Nucleus accumbens (tissue), 56 donors: ENCODE data around the gene ZPBP.
"Not testable (repeated sequence)": the region's sequence is repeated elsewhere in the genome, so short reads cannot be mapped to it uniquely, and the experiment has no call there.

Source experiments
- DNase-seq, 56 donors: peaks; one replicate each; lab custom pipeline; 2025; lab: John Stamatoyannopoulos, UW

Gene ZPBP

DNA sequence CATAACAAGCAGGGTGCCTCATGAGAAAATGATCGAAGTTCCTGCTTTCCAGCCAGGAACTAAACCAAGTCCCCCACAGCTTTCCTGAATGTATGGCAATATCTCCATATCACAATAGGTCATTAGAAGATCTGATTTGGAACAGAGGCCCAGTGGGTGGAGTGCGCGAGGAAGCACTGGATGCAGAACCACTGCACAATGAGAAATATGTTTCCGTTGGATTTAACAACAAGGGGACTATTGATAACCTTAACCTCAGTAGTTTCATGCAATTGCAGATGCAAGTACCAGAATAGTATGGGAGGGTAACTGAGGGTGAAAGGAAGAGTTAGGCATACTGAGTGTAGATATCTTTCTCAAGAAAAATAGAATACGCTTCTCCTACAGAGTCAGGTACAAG lies 45.3 kb downstream of the ZPBP start:
- no peak for DNase-seq

DNA sequence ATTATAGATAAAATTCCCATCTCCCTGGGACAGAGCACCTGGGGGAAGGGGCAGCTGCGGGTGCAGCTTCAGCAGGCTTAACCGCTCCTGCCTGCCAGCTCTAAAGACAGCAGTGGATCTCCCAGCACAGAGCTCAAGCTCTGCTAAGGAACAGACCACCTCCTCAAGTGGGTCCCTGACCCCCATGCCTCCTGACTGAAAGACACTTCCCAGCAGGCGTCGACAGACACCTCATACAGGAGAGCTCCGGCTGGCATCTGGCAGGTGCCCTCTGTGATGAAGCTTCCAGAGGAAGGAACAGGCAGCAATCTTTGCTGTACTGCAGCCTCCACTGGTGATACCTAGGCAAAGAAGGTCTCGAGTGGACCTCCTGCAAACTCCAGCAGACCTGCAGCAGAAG lies 51.9 kb downstream of the ZPBP start:
- DNase-seq: not testable (repeated sequence)

DNA sequence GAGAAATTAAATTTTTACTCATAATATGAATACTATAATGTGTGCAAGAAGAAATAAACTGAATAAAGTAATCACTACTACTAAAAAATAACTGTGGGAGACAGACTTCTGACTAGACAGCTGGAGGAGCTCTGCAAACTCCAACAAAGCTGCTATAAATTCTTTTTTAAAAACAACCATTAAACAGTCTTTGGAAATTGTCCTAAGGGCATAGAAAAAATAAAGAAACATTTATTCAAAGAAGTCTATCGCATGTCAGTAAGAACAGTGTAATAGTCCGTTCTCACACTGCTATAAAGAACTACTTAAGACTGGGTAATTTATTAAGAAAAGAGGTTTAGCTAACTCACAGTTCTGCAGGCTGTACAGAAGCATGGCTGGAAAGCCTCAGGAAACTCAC lies 56.0 kb downstream of the ZPBP start:
- no peak for DNase-seq

DNA sequence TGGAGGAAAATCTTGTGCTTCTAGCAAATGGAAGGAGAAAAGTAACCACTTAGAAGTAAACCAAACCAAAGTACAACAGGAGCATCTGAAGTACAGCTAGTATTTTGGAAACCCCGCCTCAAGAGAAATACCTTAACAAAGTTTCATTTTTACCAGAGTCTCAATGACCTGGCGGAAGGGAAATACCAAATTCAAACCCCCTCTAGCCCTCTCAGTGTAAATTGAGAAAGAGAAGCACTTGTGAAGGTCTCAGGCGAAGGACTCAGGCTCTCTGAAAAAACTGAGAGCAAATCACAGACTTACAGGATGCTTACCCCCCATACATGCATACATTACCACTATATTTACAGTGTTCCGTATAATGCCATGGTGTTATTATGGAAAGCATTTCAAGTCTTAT lies 70.1 kb downstream of the ZPBP start:
- DNase-seq: no peak

DNA sequence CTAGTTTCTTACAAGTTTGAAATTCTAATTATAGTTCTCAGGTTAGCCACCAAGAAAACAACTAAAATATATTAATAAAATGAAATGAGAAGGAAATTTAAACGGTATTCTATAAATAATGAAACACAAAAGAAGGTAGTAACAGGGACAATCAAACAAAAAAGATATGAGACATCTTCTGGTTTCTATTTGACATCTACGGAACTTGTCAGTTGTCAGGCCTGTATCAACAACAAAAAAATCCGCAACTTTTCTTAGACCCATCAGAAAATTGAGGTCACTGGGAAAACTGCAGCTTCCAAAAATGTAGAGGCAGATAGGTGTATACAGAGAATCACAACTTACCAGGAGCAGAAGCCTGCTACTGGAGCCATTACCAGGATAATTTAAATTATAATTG lies 70.6 kb downstream of the ZPBP start:
- no peak for DNase-seq

DNA sequence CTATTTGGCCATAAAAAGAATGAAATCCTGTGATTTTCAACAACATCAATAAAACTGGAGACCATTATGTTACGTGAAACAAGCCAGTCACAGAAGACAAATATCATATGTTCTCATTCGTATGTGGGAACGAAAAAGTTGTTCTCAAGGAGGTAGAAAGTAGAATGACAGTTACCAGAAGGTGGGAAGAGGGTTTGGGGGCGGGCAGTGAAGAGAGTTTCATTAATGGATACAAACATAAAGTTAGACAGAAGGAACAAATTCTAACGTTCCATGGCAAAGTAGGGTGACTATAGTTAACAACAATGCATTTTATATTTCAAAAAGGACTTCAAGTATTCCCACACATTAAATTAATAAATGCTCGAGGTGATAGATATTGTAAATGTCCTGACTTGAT lies 97.4 kb downstream of the ZPBP start:
- DNase-seq: peak in 2 of 56 donors; percentile 2 to 7

DNA sequence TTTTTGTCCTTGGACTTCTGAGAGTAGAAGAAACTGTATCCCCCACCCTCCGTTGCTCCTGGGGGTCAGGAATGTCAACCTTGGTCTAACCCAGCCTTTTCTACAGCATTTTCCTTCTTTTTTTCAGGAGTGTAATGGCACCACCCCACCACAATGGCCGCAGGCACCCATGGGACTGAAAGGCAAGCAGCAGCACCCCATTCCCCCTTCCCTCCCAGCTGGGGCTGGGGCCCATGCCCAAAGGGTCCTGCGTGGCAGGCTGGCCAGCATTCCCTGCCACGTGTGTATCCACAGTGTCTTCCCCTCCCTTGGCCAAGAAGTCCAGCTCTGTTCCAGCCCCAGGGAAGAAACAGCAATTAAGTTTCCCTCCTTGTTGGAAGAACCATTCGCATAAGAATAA lies 106.9 kb downstream of the ZPBP start:
- DNase-seq: no peak

DNA sequence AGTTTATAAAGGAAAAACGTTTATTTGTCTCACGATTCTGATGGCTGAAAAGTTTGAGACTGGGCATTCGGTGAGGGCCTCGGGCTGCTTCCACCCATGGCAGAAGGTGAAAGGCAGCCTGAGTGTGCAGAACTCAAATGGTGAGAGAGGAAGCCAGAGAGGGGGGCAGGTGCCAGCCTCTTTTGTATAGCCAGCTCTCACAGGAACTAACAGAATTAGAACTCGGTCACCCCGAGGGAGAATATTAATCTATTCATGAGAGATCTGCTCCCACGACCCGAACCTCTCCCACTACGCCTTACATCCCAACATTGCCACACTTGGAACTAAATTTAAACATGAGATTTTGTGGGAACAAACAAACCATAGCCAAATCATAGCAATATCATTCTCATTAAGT lies 112.6 kb downstream of the ZPBP start:
- no peak for DNase-seq

DNA sequence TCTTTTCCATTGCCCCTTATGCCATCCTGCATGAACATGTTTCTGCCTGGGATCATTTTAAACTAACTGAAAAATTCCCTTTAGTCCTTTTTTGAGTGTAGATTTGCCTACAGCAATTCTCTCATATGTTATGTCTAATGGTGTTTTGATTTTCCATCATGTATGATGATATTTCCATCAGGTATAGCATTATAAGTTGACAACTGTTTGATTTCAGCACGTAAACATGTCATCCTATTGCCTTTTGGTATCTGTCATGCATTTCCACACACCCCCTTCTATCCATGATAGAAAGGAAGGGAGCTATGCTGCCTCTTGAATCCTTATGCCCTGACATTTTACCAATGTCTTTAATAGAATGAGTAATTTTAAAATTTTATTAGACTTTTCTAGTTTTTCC lies 116.8 kb downstream of the ZPBP start:
- no peak for DNase-seq

DNA sequence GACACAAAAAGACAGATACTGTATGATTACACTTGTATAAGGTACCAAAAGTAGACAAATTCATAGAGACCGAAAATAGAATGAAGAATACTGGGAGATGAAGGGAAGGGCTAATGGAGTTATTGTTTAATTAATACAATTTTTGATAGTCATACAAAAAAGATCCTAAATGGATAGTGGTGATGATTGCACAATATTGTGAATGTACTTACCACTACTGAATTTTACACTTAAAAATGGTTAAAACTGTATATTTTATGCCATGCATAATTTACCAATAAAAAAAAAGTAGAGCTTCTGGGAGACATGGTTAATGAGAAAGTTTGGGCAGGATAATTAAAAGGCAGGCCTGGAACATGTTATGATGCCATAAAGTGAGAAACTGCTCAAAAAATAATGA lies 119.0 kb downstream of the ZPBP start:
- no peak for DNase-seq

DNA sequence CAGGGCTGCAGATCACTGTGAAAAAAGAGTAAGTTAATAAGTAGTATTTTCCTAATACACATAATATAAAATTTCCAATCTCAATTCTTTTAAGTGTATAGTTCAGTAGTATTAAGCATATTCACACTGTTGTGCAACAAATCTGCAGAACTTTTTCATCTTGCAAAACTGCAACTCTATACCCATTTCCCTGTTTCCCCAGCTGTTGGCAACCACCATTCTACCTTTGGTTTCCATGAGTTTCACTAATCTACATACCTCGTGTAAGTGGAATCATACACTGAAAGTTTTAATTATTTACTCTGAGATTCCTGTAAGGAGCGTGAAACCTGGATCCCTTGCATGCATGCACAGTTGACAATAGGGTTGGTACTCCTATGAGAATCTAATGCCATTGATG lies 155.4 kb downstream of the ZPBP start:
- DNase-seq: no peak

DNA sequence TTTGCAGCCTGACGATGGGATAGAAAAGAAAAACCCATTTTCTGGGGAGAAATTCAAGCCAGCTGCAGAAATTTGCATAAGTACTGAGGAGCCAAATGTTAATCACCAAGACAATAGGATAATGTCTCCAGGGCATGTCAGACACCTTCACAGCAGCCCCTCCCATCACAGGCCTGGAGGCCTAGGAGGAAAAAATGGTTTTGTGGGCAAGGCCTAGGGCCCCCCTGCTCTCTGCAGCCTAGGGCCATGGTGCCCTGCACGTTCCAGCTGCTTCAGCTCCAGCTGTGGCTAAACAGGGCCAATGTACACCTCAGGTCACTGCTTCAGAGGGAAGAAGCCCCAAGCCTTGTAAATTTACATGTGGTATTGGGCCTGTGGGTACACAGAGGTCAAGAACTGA lies 161.4 kb downstream of the ZPBP start:
- no peak for DNase-seq

DNA sequence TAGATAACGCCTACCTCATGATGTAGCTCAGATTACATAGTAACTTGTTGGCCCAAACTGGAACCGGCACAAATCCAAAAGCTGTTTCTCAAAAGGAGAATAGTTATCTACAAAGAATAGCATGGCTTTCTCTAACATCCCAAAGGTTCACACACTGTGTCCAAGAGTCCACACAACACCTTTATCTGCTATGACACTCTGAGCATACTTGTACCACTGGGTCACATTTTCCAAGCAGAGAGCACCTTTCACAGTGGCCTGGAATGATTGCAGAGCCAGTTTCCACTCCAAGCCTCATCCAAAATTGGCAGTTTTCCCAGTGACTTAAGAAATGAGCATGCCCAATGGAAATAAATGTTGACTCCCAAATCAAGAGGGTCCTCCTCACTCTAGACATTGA lies 164.3 kb downstream of the ZPBP start:
- DNase-seq: no peak

DNA sequence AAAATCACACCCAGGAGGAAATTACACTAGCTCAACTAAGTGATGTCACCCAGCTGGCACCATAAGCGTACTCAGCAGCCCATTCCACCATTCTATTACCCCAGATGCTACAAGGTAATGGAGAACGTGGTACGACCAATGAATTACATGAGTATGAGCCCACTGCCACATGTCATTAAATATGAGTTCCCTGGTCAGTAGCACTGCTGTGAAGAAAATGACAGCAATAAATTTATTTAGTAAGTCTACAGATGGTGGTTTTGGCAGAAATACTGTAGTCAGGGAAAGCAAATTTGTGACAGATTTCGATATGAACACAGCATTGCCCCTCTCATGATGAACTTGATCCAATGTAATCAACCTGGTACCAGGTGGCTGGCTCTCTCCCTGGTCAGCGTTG lies 165.4 kb downstream of the ZPBP start:
- no peak for DNase-seq

DNA sequence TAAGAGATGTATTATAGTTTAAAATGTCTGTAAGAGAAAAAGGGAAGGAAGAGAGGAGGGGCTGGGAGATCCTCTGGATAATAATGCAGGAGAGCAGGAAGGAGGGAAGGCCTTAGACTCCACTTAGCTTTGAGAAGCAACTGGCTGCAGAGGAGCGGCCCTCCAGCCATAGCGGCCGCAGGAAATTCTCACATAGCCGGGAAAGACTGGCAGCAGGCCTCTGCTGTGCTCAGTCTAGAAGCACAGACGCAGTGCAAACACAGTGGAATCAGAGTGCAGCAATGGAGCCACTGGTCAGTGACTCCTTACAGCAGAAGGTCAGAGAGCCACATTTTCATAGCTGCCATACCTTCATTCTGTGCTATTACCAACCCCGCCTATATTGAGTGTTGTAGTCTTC lies 166.3 kb downstream of the ZPBP start:
- no peak for DNase-seq

DNA sequence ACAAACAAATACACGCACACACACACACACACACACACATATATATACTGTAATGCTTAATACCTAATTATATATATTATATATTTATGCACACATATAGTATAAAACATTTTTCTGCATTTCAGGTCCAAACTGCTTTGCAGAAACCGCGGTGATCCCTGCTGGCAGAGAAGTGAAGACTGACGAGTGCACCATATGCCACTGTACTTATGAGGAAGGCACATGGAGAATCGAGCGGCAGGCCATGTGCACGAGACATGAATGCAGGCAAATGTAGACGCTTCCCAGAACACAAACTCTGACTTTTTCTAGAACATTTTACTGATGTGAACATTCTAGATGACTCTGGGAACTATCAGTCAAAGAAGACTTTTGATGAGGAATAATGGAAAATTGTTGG lies 181.1 kb downstream of the ZPBP start:
- DNase-seq: no peak

DNA sequence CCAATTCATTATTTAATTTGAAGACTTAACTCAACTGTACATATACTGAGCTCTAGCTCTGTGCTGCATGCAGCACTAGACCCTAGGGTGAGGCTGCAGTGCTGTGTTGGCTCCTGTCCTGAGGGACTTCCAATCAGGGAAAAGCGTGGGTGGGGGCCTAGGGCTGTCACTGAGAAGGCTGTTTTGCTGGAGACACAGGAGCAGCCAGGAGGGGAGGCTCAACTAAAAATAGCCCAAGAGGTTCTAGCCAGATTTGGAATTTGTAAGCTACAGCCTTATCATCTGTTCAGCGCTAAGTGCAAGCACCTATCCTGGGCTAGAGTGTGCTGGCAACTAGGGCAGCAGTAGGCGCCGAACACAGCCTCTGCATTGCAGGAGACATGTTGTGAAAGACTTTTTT lies 198.5 kb downstream of the ZPBP start:
- DNase-seq: no peak

DNA sequence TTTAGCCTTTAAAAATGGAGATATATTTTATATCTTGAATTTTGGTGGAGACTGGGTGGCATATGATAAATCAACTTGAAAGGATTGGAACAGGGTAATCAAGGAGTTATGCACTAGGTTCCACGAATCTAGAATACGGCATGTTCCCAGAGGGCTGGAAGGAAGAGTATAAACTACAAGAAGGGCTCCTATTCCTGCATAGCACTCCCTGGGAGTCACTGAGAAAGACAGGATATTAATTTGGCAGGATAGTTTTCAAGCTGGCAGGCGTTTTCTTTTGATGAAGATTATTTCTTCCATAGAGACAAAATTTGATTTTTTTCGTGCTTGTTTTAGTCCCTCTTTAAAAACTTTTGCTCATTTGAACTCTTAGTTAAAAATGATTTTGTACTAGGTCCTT lies 199.9 kb downstream of the ZPBP start:
- no peak for DNase-seq

DNA sequence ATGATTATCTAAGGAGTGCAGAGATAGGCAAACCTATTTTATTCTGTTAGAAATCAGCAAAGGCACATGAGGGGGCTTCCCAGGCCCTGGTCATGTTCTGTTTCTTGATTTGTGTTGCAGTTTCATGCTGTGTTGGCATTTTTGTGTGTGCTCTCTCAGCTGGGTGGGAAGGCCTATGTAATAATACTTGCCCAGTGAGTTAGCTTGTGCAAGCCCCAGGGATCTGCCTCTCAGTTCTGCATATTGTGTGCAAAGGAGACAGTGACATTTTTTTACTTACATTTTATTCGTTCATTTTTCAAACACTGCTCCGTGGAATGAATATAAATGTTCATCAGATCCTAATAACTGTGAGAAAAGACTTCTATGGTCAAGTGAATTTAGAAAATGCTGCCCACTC lies 200.6 kb downstream of the ZPBP start:
- no peak for DNase-seq
